ENCODE measurements around the gene RBMS3. TPM values are rescaled to one million over a fixed set of nuclear protein-coding genes. Genes with fewer than 3 reads are reported as not detected.

Gene RBMS3
- total RNA-seq, 1 experiment from 2014 or later: 8.7 TPM

DNA sequence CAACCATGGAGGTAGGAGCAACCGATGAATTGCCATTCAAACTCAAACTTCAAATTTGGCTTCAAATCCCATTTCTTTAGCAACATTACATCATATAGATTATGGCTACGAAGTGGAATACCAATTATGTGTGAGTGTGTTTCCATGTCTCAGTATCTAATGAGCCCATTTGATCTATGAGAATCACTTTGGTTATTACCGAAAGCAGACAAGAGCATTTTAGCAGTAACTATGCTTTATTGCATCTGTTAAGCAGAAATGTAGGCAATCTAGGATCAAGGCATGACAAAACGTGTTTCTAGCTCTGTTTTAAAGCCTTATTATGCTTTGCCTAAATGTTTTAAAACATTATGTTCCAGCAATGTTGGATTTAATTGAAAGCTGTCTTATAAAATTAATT, 743.6 kb downstream of the RBMS3 start:
- CTCF ChIA-PET: no interaction called here
- POLR2A ChIA-PET: no interaction called here
- DNase-seq (ENCODE audit: low spot score) (no peak), ATAC-seq (no peak)
- Mint-ChIP-seq H3K36me3 (no peaks in the 10 kb centered on the region), H3K27me3 (ENCODE audit: low read depth) (no peaks in the 10 kb centered on the region), H3K27ac (no peak overlapping the region), H3K4me1 (no peaks in the 10 kb centered on the region), H3K9me3 (no peaks in the 10 kb centered on the region), H3K4me3 (no peak overlapping the region)
- TF ChIP-seq CREB1 (CRISPR knock-in tag; IDR thresholded peaks at IDR 0.05) (no peak), IRF2 (CRISPR knock-in tag; IDR thresholded peaks at IDR 0.05; ENCODE audit: borderline replicate concordance, low read depth) (no peak), ELF4 (CRISPR knock-in tag; IDR thresholded peaks at IDR 0.05; ENCODE audit: low read depth) (no peak), ZNF281 (CRISPR knock-in tag; IDR thresholded peaks at IDR 0.05) (no peak)
- TF ChIP-seq, protein P1, sequence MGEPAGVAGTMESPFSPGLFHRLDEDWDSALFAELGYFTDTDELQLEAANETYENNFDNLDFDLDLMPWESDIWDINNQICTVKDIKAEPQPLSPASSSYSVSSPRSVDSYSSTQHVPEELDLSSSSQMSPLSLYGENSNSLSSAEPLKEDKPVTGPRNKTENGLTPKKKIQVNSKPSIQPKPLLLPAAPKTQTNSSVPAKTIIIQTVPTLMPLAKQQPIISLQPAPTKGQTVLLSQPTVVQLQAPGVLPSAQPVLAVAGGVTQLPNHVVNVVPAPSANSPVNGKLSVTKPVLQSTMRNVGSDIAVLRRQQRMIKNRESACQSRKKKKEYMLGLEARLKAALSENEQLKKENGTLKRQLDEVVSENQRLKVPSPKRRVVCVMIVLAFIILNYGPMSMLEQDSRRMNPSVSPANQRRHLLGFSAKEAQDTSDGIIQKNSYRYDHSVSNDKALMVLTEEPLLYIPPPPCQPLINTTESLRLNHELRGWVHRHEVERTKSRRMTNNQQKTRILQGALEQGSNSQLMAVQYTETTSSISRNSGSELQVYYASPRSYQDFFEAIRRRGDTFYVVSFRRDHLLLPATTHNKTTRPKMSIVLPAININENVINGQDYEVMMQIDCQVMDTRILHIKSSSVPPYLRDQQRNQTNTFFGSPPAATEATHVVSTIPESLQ (CRISPR knock-in tag; IDR thresholded peaks at IDR 0.05): no peak
- TF ChIP-seq, protein P2, sequence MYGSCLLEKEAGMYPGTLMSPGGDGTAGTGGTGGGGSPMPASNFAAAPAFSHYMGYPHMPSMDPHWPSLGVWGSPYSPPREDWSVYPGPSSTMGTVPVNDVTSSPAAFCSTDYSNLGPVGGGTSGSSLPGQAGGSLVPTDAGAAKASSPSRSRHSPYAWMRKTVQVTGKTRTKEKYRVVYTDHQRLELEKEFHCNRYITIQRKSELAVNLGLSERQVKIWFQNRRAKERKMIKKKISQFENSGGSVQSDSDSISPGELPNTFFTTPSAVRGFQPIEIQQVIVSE (CRISPR knock-in tag; IDR thresholded peaks at IDR 0.05; ENCODE audit: borderline replicate concordance): no peak

DNA sequence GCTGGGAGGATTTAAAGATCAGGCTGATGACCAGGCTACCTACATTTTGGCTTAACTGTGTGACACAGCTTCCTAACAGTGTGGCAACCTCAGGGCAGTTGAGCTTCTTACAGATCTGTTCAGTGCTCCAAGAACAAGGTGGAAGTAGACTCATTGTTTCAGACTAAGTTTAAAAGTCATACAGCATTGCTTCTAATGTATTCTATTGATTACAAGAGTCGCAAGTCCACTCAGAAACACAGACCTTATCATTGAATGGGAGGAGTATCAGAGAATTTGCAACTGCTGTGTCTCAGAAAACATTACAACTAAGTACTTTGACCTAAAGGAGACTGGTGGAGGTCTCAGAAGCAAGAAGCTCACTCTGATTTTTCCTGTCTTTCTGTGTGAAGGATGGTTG, 746.0 kb downstream of the RBMS3 start:
- Mint-ChIP-seq H3K27me3 (ENCODE audit: low read depth) (no peaks in the 10 kb centered on the region), H3K36me3 (no peaks in the 10 kb centered on the region), H3K4me1 (no peaks in the 10 kb centered on the region), H3K9me3 (no peaks in the 10 kb centered on the region), H3K4me3 (no peak overlapping the region), H3K27ac (no peak overlapping the region)
- ATAC-seq (no peak), DNase-seq (ENCODE audit: low spot score) (no peak)
- TF ChIP-seq MYBL2 (CRISPR knock-in tag; IDR thresholded peaks at IDR 0.05): no peak
- no peak for TF ChIP-seq IRF2 (CRISPR knock-in tag; IDR thresholded peaks at IDR 0.05; ENCODE audit: borderline replicate concordance, low read depth)
- TF ChIP-seq, protein P3, sequence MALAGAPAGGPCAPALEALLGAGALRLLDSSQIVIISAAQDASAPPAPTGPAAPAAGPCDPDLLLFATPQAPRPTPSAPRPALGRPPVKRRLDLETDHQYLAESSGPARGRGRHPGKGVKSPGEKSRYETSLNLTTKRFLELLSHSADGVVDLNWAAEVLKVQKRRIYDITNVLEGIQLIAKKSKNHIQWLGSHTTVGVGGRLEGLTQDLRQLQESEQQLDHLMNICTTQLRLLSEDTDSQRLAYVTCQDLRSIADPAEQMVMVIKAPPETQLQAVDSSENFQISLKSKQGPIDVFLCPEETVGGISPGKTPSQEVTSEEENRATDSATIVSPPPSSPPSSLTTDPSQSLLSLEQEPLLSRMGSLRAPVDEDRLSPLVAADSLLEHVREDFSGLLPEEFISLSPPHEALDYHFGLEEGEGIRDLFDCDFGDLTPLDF (CRISPR knock-in tag; IDR thresholded peaks at IDR 0.05): no peak
- no peak for TF ChIP-seq SMAD3 (CRISPR knock-in tag; IDR thresholded peaks at IDR 0.05; ENCODE audit: borderline replicate concordance)
- TF ChIP-seq, protein P4, sequence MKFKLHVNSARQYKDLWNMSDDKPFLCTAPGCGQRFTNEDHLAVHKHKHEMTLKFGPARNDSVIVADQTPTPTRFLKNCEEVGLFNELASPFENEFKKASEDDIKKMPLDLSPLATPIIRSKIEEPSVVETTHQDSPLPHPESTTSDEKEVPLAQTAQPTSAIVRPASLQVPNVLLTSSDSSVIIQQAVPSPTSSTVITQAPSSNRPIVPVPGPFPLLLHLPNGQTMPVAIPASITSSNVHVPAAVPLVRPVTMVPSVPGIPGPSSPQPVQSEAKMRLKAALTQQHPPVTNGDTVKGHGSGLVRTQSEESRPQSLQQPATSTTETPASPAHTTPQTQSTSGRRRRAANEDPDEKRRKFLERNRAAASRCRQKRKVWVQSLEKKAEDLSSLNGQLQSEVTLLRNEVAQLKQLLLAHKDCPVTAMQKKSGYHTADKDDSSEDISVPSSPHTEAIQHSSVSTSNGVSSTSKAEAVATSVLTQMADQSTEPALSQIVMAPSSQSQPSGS (CRISPR knock-in tag; IDR thresholded peaks at IDR 0.05; ENCODE audit: borderline replicate concordance, low read depth): no peak
- CTCF ChIA-PET: no interaction called here
- POLR2A ChIA-PET: no interaction called here

DNA sequence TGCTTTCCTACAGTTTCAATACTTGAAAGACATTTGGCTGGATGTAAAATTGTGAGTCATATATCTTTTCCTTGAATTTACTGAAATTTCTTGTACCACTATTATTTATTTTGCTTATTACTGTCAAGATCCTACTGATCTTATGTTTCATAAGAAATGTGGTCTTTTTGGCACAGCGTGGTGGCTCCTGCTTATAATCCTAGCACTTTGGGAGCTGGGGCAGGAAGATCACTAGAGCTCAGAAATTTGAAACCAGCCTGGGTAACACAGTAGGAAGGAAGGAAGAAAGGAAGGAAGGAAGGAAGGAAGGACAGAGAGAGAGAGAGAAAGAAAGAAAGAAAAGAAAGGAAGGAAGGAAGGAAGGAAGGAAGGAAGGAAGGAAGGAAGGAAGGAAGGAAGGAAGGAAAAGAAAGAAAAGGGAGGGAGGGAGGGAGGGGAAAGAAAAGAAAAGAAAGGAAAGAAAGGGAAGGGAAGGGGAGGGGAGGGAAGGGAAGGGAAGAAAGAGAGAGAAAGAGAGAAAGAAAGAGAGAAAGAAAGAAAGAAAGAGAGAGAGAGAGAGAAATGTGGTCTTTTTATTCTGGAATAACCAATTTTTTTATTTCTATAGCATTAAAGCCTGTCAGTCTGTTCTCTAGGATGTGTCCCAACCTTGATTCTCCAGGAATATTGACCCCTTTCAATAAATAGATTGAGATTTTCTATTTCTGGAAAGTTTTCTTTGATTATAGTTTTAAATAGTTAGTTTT, 753.5 kb downstream of the RBMS3 start:
- H3K27ac Mint-ChIP-seq: no peak overlapping the region
- ChIA-PET POLR2A (no interaction called here), CTCF (no interaction called here)
- H3K4me3 Mint-ChIP-seq: no peak overlapping the region
- H3K9me3 Mint-ChIP-seq: peaks cover 5% of the 10 kb centered on the region; the same call in 1 of the 2 replicates
- no peak for ATAC-seq
- H3K36me3 Mint-ChIP-seq: no peaks in the 10 kb centered on the region
- DNase-seq (ENCODE audit: low spot score): no peak
- H3K27me3 Mint-ChIP-seq (ENCODE audit: low read depth): no peaks in the 10 kb centered on the region
- peaks cover 5% of the 10 kb centered on the region for H3K4me1 Mint-ChIP-seq
- TF ChIP-seq HMGXB4 (CRISPR knock-in tag; IDR thresholded peaks at IDR 0.05) (no peak), ESRRA (CRISPR knock-in tag; IDR thresholded peaks at IDR 0.05; ENCODE audit: borderline replicate concordance) (no peak), GRHL2 (CRISPR knock-in tag; IDR thresholded peaks at IDR 0.05; ENCODE audit: insufficient replicate concordance, severe bottlenecking) (no peak), FOXK1 (CRISPR knock-in tag; IDR thresholded peaks at IDR 0.05) (no peak), KAT7 (CRISPR knock-in tag; IDR thresholded peaks at IDR 0.05; ENCODE audit: borderline replicate concordance) (no peak), IRF1 (CRISPR knock-in tag; IDR thresholded peaks at IDR 0.05) (no peak), NR2C2 (CRISPR knock-in tag; IDR thresholded peaks at IDR 0.05) (no peak)
- TF ChIP-seq, protein P5, sequence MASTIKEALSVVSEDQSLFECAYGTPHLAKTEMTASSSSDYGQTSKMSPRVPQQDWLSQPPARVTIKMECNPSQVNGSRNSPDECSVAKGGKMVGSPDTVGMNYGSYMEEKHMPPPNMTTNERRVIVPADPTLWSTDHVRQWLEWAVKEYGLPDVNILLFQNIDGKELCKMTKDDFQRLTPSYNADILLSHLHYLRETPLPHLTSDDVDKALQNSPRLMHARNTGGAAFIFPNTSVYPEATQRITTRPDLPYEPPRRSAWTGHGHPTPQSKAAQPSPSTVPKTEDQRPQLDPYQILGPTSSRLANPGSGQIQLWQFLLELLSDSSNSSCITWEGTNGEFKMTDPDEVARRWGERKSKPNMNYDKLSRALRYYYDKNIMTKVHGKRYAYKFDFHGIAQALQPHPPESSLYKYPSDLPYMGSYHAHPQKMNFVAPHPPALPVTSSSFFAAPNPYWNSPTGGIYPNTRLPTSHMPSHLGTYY (CRISPR knock-in tag; IDR thresholded peaks at IDR 0.05): no peak

All from WTC11 (cell line).